Retinal pigment epithelial cell (primary cell): ENCODE data around the gene TEX22.

Experiments used
- DNase-seq: peaks from one replicate; pipeline ENCODE4 v3.0.0-alpha.2; 2010; ENCODE audit warnings: low read depth
- H3K4me3 ChIP-seq: 2 replicates; pipeline ENCODE4 v1.5.1; 2011; ENCODE audit warnings: mild to moderate bottlenecking, low read length, control low read depth, moderate library complexity
- CTCF ChIP-seq: conservative IDR thresholded peaks from 2 replicates; pipeline ENCODE4 v1.5.1; 2011; ENCODE audit warnings: low read depth, low read length, control low read depth, inconsistent platforms

Gene TEX22

GRCh38 chr14:105401699-105402098 lies 3.4 kb downstream of the TEX22 start:
- H3K4me3 ChIP-seq, result no peak overlapping the region
- no peak for TF ChIP-seq CTCF
- DNase-seq, result no peak

GRCh38 chr14:105408592-105408991 lies 10.3 kb downstream of the TEX22 start:
- DNase-seq, result no peak
- no peak overlapping the region for H3K4me3 ChIP-seq
- no peak for TF ChIP-seq CTCF

DNA sequence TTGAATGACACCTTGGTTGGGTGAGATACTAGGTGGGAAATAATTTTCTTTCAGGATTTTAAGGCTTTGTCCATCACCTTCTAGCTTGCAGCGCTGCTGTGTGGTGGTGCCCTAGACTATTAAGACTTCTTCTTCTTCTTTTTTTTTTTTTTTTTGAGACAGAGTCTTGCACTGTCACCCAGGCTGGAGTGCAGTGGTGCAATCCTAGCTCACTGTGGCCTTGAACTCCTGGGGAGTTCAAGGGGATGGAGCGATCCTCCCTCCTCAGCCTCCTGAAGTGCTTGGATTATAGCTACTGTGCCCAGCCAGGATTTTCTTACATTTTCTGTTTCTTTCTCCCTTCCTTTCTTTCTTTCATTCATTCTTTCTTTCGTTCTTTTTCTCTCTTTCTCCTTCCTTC lies 11.0 kb downstream of the TEX22 start:
- TF ChIP-seq CTCF, result no peak
- no peak for DNase-seq
- no peak overlapping the region for H3K4me3 ChIP-seq

GRCh38 chr14:105410642-105411016 lies 12.3 kb downstream of the TEX22 start:
- DNase-seq, result no peak
- H3K4me3 ChIP-seq, result peak overlapping the region; percentile 25
- TF ChIP-seq CTCF, result no peak

DNA sequence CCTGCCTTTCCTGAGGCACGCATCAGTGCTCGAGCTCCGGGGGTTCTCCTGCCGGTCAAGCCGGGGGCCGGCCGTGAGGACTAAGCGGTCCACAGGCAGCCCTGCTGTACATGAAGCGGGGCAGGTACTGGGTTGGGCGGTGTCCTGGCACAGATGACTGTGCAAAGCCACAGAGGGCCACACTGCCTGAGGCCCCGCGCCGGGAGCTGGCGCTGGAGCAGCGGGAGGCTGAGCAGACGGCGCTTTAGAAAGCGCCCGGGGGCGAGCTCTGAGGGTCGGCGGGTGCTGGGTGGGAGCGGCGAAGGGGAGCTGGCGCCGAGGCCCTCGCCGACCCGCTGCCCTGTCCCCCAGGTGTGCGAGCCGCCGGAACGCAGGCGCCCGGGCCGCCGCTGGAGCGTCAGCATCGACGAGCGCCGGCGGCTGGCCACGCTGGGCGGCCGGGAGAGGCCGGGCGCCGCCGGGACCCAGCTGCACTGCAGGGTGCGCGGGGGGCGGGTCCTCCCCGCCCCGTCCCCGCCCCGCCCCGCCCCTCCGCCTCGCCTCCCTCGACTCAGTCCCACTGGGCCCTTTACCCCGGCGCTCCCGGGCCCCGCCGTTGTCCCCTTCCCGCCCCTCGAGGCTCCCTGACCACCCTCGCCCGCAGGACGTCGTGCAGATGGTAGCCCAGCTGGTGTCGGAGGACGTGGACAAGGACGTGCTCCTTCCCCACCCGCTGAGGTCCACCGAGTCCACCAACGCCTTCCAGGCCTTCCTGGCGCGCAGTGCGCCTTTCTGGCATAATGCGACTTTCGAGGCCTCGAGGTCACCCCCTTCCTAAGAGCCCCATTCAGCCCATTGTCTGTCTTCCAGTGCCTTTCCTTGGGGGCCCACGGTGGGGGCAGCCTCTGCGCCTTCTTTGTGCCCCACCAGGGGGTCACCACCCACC lies 12.9 kb downstream of the TEX22 start:
- TF ChIP-seq CTCF, result no peak
- DNase-seq, result no peak
- peak overlapping the region; percentile 25 for H3K4me3 ChIP-seq

DNA sequence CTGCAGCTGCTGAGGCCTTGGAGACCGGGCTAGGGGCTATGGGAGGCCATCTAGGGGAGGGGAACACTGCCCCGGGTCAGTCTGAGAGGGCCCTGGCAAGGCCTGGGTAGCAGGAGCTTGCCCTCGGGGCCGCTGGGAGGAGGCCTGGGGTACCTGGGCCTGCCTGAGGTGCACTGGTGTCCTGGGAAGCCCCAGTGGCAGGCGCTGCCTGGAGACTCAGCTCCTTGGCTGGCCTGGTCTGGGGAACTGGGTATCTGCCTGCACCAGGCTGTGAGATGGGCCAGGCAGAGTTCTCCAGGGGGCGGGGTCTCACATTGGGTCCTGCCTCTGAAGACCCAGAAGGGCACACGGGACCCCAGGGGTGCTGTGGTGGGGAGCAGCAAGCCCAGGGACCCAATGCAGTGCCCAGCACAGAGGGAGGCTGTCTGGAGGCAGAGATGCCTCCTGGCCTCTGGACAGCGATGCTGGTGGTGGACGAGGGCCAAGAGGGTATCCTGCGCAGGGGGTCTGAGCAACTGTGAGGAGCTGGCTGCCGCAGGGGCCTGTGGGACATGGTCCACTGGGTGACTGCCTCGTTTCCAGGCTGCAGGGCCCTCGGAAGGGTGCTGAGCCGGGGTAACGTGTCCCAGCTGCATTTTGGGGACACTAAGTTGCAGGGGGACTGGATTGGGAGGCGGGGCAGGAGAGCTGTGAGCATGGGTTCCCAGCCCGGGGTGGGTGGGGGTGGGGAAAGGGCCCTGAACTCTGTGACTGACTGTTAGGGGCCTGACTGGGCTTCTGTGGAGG lies 13.8 kb downstream of the TEX22 start:
- DNase-seq, result no peak
- no peak for TF ChIP-seq CTCF
- no peak overlapping the region for H3K4me3 ChIP-seq
